Endothelial cell of umbilical vein (primary cell): Measurements from ENCODE around the gene LRFN3. TPM values are rescaled to one million over a fixed set of nuclear protein-coding genes. Genes with fewer than 3 reads are reported as not detected.

Experiments used
- BruUV-seq: library from RNA; stranded (reverse); fragments of 400-500 nt; replicated peaks from 2 replicates; lab custom pipeline; 2021; lab: Mats Ljungman, UMichigan
- CTCF ChIA-PET: fragments of 300-600, 350-600 bp; sonication (Branson Sonifier 250); formaldehyde crosslinking; loops from one replicate; lab custom pipeline; 2021; ENCODE audit warnings: antibody characterized with exemption, inconsistent platforms; lab: Charles Lee
- POLR2A ChIA-PET: fragments of 300-600, 350-600 bp; sonication (Branson Sonifier 250); formaldehyde crosslinking; loops from one replicate; lab custom pipeline; 2021; ENCODE audit warnings: antibody characterized with exemption, inconsistent platforms; lab: Charles Lee
- DNase-seq: peaks from one replicate; pipeline ENCODE4 v3.0.0-alpha.2; 2011; ENCODE audit warnings: low read depth, low spot score
- FAIRE-seq: peaks from 2 replicates; lab custom pipeline; 2011; peaks lifted over from hg19 to GRCh38; lab: Jason Lieb, UNC
- H2AFZ ChIP-seq: 2 replicates; pipeline ENCODE4 v1.6.0; 2012; ENCODE audit warnings: low read depth, low read length, control low read depth, inconsistent platforms
- H3K27ac ChIP-seq: 2 replicates; pipeline ENCODE4 v1.5.1; 2011; ENCODE audit warnings: low read depth, mild to moderate bottlenecking, control low read depth, low read length, moderate library complexity; ENCODE audit not compliant: insufficient read depth
- H3K27me3 ChIP-seq, 2 experiments: 2 replicates each; pipeline versions ENCODE4 v1.6.0 to v1.6.1; 2011; ENCODE audit warnings: low read length in 2 of 2, mixed read lengths in 1 of 2; ENCODE audit not compliant: control insufficient read depth in 2 of 2, insufficient read depth in 2 of 2
- H3K36me3 ChIP-seq, 2 experiments: 2 replicates in 1 of 2; 3 replicates in 1 of 2; pipeline ENCODE4 v1.5.1; 2011; ENCODE audit warnings: low read length in 2 of 2, mild to moderate bottlenecking in 1 of 2, moderate library complexity in 1 of 2; ENCODE audit not compliant: control insufficient read depth in 2 of 2, insufficient read depth in 2 of 2; ENCODE audit errors: extremely low read depth in 1 of 2
- H3K4me1 ChIP-seq: 3 replicates; pipeline ENCODE4 v1.5.1; 2011; ENCODE audit warnings: mild to moderate bottlenecking, low read length; ENCODE audit not compliant: control insufficient read depth, insufficient read depth; ENCODE audit errors: extremely low read depth
- H3K4me2 ChIP-seq: 2 replicates; pipeline ENCODE4 v1.6.1; 2011; ENCODE audit warnings: low read length, control low read depth, mixed read lengths; ENCODE audit not compliant: insufficient read depth
- H3K4me3 ChIP-seq, 3 experiments: fragments of 200-600 bp in 1 of 3; sonication (generic), shearing (Covaris generic) in 1 of 3; replicated peaks in 1 of 3; 2 replicates each; pipeline ENCODE4 v1.5.1; 2011 to 2016; ENCODE audit warnings: control low read depth in 3 of 3, low read length in 3 of 3, mild to moderate bottlenecking in 2 of 3, inconsistent platforms in 1 of 3, low read depth in 1 of 3, moderate library complexity in 1 of 3; ENCODE audit not compliant: insufficient read depth in 1 of 3
- H3K79me2 ChIP-seq: 2 replicates; pipeline ENCODE4 v1.6.0; 2012; ENCODE audit warnings: low read length, inconsistent platforms; ENCODE audit not compliant: control insufficient read depth, insufficient read depth
- H3K9ac ChIP-seq: replicated peaks from 2 replicates; pipeline ENCODE3; 2011; ENCODE audit warnings: low read length, control low read depth; ENCODE audit not compliant: insufficient read depth; ENCODE audit errors: extremely low read depth
- H3K9me1 ChIP-seq: replicated peaks from 3 replicates; pipeline ENCODE4 v1.6.0; 2011; ENCODE audit warnings: mild to moderate bottlenecking, low read length; ENCODE audit not compliant: control insufficient read depth, insufficient read depth; ENCODE audit errors: extremely low read depth
- H3K9me3 ChIP-seq: replicated peaks from 2 replicates; pipeline ENCODE4 v1.5.1; 2012; ENCODE audit warnings: low read length, inconsistent platforms; ENCODE audit not compliant: control insufficient read depth, insufficient read depth
- H4K20me1 ChIP-seq: replicated peaks from 2 replicates; pipeline ENCODE3; 2011; ENCODE audit warnings: mild to moderate bottlenecking, low read length; ENCODE audit not compliant: control insufficient read depth, insufficient read depth; ENCODE audit errors: extremely low read depth
- EZH2 ChIP-seq: IDR thresholded peaks from 2 replicates; pipeline ENCODE4 v1.6.1; 2012; ENCODE audit warnings: borderline replicate concordance, low read depth, mild to moderate bottlenecking, moderate library complexity, low read length, inconsistent platforms; ENCODE audit not compliant: severe bottlenecking
- FOS ChIP-seq: IDR thresholded peaks from 2 replicates; pipeline ENCODE4 v1.6.1; 2011; ENCODE audit warnings: mild to moderate bottlenecking, low read length, moderate library complexity, borderline replicate concordance; ENCODE audit not compliant: insufficient read depth
- GATA2 ChIP-seq: IDR thresholded peaks from 2 replicates; pipeline ENCODE4 v1.7.0; 2011; ENCODE audit warnings: low read depth, mild to moderate bottlenecking, moderate library complexity, mixed read lengths, low read length; ENCODE audit not compliant: insufficient read length, insufficient read depth
- JUN ChIP-seq: IDR thresholded peaks from 2 replicates; pipeline ENCODE4 v1.6.1; 2011; ENCODE audit warnings: borderline replicate concordance, low read depth; ENCODE audit not compliant: insufficient read length, insufficient read depth
- MYC ChIP-seq: IDR thresholded peaks from one replicate; pipeline ENCODE4 v1.6.1; 2011; ENCODE audit warnings: mild to moderate bottlenecking, low read depth, low read length
- POLR2A ChIP-seq: IDR thresholded peaks from 2 replicates; pipeline ENCODE4 v1.6.1; 2012; ENCODE audit warnings: low read depth, mild to moderate bottlenecking, control low read depth, low read length
- POLR2AphosphoS5 ChIP-seq: IDR thresholded peaks from 2 replicates; pipeline ENCODE4 v1.6.1; 2012; ENCODE audit warnings: low read depth, mild to moderate bottlenecking, control low read depth, low read length, moderate library complexity; ENCODE audit not compliant: insufficient read depth
- dilution Hi-C: fragments of 300-500 bp; cut with MboI; formaldehyde crosslinking; loops from one replicate; pipeline ENCODE4 v1.15.0; 2019; ENCODE audit warnings: low sequenced_read_pairs; ENCODE audit not compliant: extremely low pct_ligation_motif_present
- intact Hi-C: fragments of 100-400 bp; cut with micrococcal nuclease; formaldehyde crosslinking; loops from one replicate; pipeline ENCODE4 v1.10.0; 2022
- polyA plus RNA-seq, 4 experiments: library from polyadenylated mRNA; depleted of rRNA in 3 of 4; stranded (reverse) in 3 of 4; unstranded in 1 of 4; fragments of >200 nt; gene quantifications; 2 replicates each; pipeline versions ENCODE4 v1.2.1 to v1.2.3, GENCODE V29; 2011 to 2012; ENCODE audit warnings: missing spikeins in 1 of 4
- total RNA-seq: library from RNA; stranded (reverse); gene quantifications from 2 replicates; pipeline ENCODE4 v1.2.3, GENCODE V29; 2021
- TF ChIP-seq, protein P1 (sequence below): IDR thresholded peaks from 2 replicates; pipeline ENCODE4 v1.6.1; 2011; ENCODE audit not compliant: insufficient read depth, insufficient read length
- TF ChIP-seq, protein P2 (sequence below), 2 donors: IDR thresholded peaks; 1 replicate in 1 of 2; 2 replicates in 1 of 2; pipeline ENCODE4 v1.5.1; 2011; ENCODE audit warnings: low read length in 2 of 2, mild to moderate bottlenecking in 2 of 2, moderate library complexity in 2 of 2, control low read depth in 1 of 2, inconsistent platforms in 1 of 2, low read depth in 1 of 2; ENCODE audit not compliant: insufficient read depth in 1 of 2; ENCODE audit errors: extremely low read depth in 1 of 2

Gene LRFN3
- total and polyA plus RNA-seq, 2 donors (not counting 3 experiments of a cell fraction or from before 2014, with no cell fraction given) = 4.1 to 15.9 TPM

DNA sequence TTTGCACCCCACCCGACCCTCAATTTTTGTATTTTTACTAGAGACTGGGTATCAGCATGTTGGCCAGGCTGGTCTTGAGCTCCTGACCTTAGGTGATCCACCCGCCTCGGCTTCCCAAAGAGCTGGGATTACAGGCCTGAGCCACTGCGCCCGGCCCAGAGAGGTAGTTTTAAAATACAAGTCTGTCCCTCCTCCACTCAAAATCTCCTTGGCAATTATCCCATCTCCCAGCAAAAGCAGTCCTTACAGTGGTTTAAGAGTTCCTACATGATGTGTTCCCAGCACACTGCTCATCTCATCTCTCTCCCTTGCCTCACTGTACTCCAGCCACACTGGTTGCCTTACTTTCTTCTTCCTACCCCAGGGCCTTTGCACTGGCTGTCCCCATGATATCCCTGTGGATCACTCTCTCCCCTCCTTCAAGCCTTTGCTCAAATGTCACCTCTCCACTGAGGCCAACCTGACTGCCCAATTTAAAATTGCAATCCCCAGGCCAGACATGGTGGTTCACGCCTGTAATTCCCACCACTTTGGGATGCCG lies 24.3 kb downstream of the LRFN3 start:
- dilution Hi-C loops = no loop called here
- Histone ChIP-seq H3K36me3 (no peaks in the 10 kb centered on the region), H3K9me1 (no peaks in the 10 kb centered on the region), H3K79me2 (no peaks in the 10 kb centered on the region), H3K4me2 (no peak overlapping the region), H4K20me1 (no peaks in the 10 kb centered on the region), H3K4me3 (no peak overlapping the region), H3K9ac (no peak overlapping the region), H3K4me1 (no peaks in the 10 kb centered on the region), H3K27ac (no peak overlapping the region), H3K9me3 (no peaks in the 10 kb centered on the region), H3K27me3 (peaks cover 21 to 27% of the 10 kb centered on the region in 2 experiments), H2AFZ (no peak overlapping the region)
- intact Hi-C loops = no loop called here
- ChIA-PET POLR2A (no interaction called here), CTCF (no interaction called here)
- FAIRE-seq (no peak), DNase-seq (no peak)
- BruUV-seq = no TSS peak
- TF ChIP-seq EZH2 (no peak), POLR2AphosphoS5 (no peak), GATA2 (no peak), JUN (no peak), FOS (no peak), MYC (no peak), POLR2A (no peak)
- TF ChIP-seq, protein P1, sequence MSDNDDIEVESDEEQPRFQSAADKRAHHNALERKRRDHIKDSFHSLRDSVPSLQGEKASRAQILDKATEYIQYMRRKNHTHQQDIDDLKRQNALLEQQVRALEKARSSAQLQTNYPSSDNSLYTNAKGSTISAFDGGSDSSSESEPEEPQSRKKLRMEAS = no peak
- TF ChIP-seq, protein P2, sequence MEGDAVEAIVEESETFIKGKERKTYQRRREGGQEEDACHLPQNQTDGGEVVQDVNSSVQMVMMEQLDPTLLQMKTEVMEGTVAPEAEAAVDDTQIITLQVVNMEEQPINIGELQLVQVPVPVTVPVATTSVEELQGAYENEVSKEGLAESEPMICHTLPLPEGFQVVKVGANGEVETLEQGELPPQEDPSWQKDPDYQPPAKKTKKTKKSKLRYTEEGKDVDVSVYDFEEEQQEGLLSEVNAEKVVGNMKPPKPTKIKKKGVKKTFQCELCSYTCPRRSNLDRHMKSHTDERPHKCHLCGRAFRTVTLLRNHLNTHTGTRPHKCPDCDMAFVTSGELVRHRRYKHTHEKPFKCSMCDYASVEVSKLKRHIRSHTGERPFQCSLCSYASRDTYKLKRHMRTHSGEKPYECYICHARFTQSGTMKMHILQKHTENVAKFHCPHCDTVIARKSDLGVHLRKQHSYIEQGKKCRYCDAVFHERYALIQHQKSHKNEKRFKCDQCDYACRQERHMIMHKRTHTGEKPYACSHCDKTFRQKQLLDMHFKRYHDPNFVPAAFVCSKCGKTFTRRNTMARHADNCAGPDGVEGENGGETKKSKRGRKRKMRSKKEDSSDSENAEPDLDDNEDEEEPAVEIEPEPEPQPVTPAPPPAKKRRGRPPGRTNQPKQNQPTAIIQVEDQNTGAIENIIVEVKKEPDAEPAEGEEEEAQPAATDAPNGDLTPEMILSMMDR (IDR thresholded peaks at IDR 0.05; ENCODE audit: extremely low read depth in 1 of 2, insufficient read depth in 1 of 2, low read depth in 1 of 2, low read length in 2 of 2) = no peak
